EH (cell line): Measurements from ENCODE around the gene DHRSX.
"Not testable (repeated sequence)": the region's sequence is repeated elsewhere in the genome, so short reads cannot be mapped to it uniquely, and the experiment has no call there.

ENCODE experiments used
- DNase-seq: peaks from one replicate; pipeline ENCODE4 v3.0.0-alpha.2; 2015; ENCODE audit warnings: low read depth

DHRSX gene

GRCh38 chrX:2474963-2475726, 25.6 kb downstream of the DHRSX start:
- no peak for DNase-seq

GRCh38 chrX:2474280-2474962, 26.4 kb downstream of the DHRSX start:
- no peak for DNase-seq

- not testable (repeated sequence) for DNase-seq
Measured at GRCh38 chrX:2473064-2473463, 27.7 kb downstream of the DHRSX start.

GRCh38 chrX:2471641-2472040, 29.1 kb downstream of the DHRSX start:
- no peak for DNase-seq

- DNase-seq: not testable (repeated sequence)
Measured at GRCh38 chrX:2471126-2471525, 29.6 kb downstream of the DHRSX start.

GRCh38 chrX:2469852-2470251, 30.9 kb downstream of the DHRSX start:
- not testable (repeated sequence) for DNase-seq

- no peak for DNase-seq
Measured at GRCh38 chrX:2469196-2469685, 31.5 kb downstream of the DHRSX start.

GRCh38 chrX:2468261-2469195, 32.2 kb downstream of the DHRSX start:
- no peak for DNase-seq

- DNase-seq: no peak
Measured at GRCh38 chrX:2466876-2467656, 33.7 kb downstream of the DHRSX start.

GRCh38 chrX:2464677-2465166, 36.1 kb downstream of the DHRSX start:
- DNase-seq: no peak

GRCh38 chrX:2463973-2464676, 36.7 kb downstream of the DHRSX start:
- DNase-seq: no peak

GRCh38 chrX:2463481-2463880, 37.3 kb downstream of the DHRSX start:
- DNase-seq: peak; percentile 35

GRCh38 chrX:2462780-2463179, 38.0 kb downstream of the DHRSX start:
- no peak for DNase-seq

- DNase-seq: no peak
Measured at GRCh38 chrX:2462074-2462473, 38.7 kb downstream of the DHRSX start.

- DNase-seq: no peak
Measured at GRCh38 chrX:2461711-2462016, 39.1 kb downstream of the DHRSX start.

- DNase-seq: not testable (repeated sequence)
Measured at GRCh38 chrX:2460821-2461710, 39.7 kb downstream of the DHRSX start.

GRCh38 chrX:2460048-2460447, 40.7 kb downstream of the DHRSX start:
- DNase-seq: not testable (repeated sequence)

GRCh38 chrX:2458309-2458708, 42.5 kb downstream of the DHRSX start:
- no peak for DNase-seq

GRCh38 chrX:2457289-2458133, 43.3 kb downstream of the DHRSX start:
- no peak for DNase-seq
